ENCODE results near the gene ADRA1B.
"Not testable (repeated sequence)": the region's sequence is repeated elsewhere in the genome, so short reads cannot be mapped to it uniquely, and the experiment has no call there.

The ADRA1B gene

GRCh38 chr5:160009591-160009989, 93.3 kb downstream of the ADRA1B start:
- no peak for DNase-seq (ENCODE audit: low read depth in 4 of 4, low spot score in 1 of 4)

- DNase-seq (ENCODE audit: low read depth in 4 of 4, low spot score in 1 of 4): no peak
These were observed 95.2 kb downstream of the ADRA1B start for GRCh38 chr5:160011471-160011870.

- not testable (repeated sequence) for DNase-seq (ENCODE audit: low read depth in 4 of 4, low spot score in 1 of 4)
These were observed 97.9 kb downstream of the ADRA1B start for GRCh38 chr5:160014197-160014596.

- DNase-seq (ENCODE audit: low read depth in 4 of 4, low spot score in 1 of 4): no peak
These were observed 102.8 kb downstream of the ADRA1B start for GRCh38 chr5:160018945-160019625.

- DNase-seq (ENCODE audit: low read depth in 4 of 4, low spot score in 1 of 4): no peak
These were observed 104.0 kb downstream of the ADRA1B start for GRCh38 chr5:160020266-160020770.

GRCh38 chr5:160020964-160021363, 104.7 kb downstream of the ADRA1B start:
- no peak for DNase-seq (ENCODE audit: low read depth in 4 of 4, low spot score in 1 of 4)

- peak in 3 of 4 experiments; percentile 19 to 34 (median 32) for DNase-seq (ENCODE audit: low read depth in 4 of 4, low spot score in 1 of 4)
These were observed 105.7 kb downstream of the ADRA1B start for GRCh38 chr5:160021831-160022446.
